Endothelial cell of umbilical vein (primary cell): ENCODE data around the gene RASAL2. TPM values are rescaled to one million over a fixed set of nuclear protein-coding genes. Genes with fewer than 3 reads are reported as not detected.
A peak's percentile ranks its signal among the peaks of the same experiment; 100 is the strongest.

Experiments
- BruUV-seq: library from RNA; stranded (reverse); fragments of 400-500 nt; replicated peaks from 2 replicates; lab custom pipeline; 2021; lab: Mats Ljungman, UMichigan
- CTCF ChIA-PET: fragments of 300-600, 350-600 bp; sonication (Branson Sonifier 250); formaldehyde crosslinking; loops from one replicate; lab custom pipeline; 2021; ENCODE audit warnings: antibody characterized with exemption, inconsistent platforms; lab: Charles Lee
- POLR2A ChIA-PET: fragments of 300-600, 350-600 bp; sonication (Branson Sonifier 250); formaldehyde crosslinking; loops from one replicate; lab custom pipeline; 2021; ENCODE audit warnings: antibody characterized with exemption, inconsistent platforms; lab: Charles Lee
- DNase-seq: peaks from one replicate; pipeline ENCODE4 v3.0.0-alpha.2; 2011; ENCODE audit warnings: low read depth, low spot score
- FAIRE-seq: peaks from 2 replicates; lab custom pipeline; 2011; peaks lifted over from hg19 to GRCh38; lab: Jason Lieb, UNC
- H2AFZ ChIP-seq: 2 replicates; pipeline ENCODE4 v1.6.0; 2012; ENCODE audit warnings: low read depth, low read length, control low read depth, inconsistent platforms
- H3K27ac ChIP-seq: 2 replicates; pipeline ENCODE4 v1.5.1; 2011; ENCODE audit warnings: low read depth, mild to moderate bottlenecking, control low read depth, low read length, moderate library complexity; ENCODE audit not compliant: insufficient read depth
- H3K27me3 ChIP-seq, 2 experiments: 2 replicates each; pipeline versions ENCODE4 v1.6.0 to v1.6.1; 2011; ENCODE audit warnings: low read length in 2 of 2, mixed read lengths in 1 of 2; ENCODE audit not compliant: control insufficient read depth in 2 of 2, insufficient read depth in 2 of 2
- H3K36me3 ChIP-seq, 2 experiments: 2 replicates in 1 of 2; 3 replicates in 1 of 2; pipeline ENCODE4 v1.5.1; 2011; ENCODE audit warnings: low read length in 2 of 2, mild to moderate bottlenecking in 1 of 2, moderate library complexity in 1 of 2; ENCODE audit not compliant: control insufficient read depth in 2 of 2, insufficient read depth in 2 of 2; ENCODE audit errors: extremely low read depth in 1 of 2
- H3K4me1 ChIP-seq: 3 replicates; pipeline ENCODE4 v1.5.1; 2011; ENCODE audit warnings: mild to moderate bottlenecking, low read length; ENCODE audit not compliant: control insufficient read depth, insufficient read depth; ENCODE audit errors: extremely low read depth
- H3K4me2 ChIP-seq: 2 replicates; pipeline ENCODE4 v1.6.1; 2011; ENCODE audit warnings: low read length, control low read depth, mixed read lengths; ENCODE audit not compliant: insufficient read depth
- H3K4me3 ChIP-seq, 3 experiments: fragments of 200-600 bp in 1 of 3; sonication (generic), shearing (Covaris generic) in 1 of 3; replicated peaks in 1 of 3; 2 replicates each; pipeline ENCODE4 v1.5.1; 2011 to 2016; ENCODE audit warnings: control low read depth in 3 of 3, low read length in 3 of 3, mild to moderate bottlenecking in 2 of 3, inconsistent platforms in 1 of 3, low read depth in 1 of 3, moderate library complexity in 1 of 3; ENCODE audit not compliant: insufficient read depth in 1 of 3
- H3K79me2 ChIP-seq: 2 replicates; pipeline ENCODE4 v1.6.0; 2012; ENCODE audit warnings: low read length, inconsistent platforms; ENCODE audit not compliant: control insufficient read depth, insufficient read depth
- H3K9ac ChIP-seq: replicated peaks from 2 replicates; pipeline ENCODE3; 2011; ENCODE audit warnings: low read length, control low read depth; ENCODE audit not compliant: insufficient read depth; ENCODE audit errors: extremely low read depth
- H3K9me1 ChIP-seq: replicated peaks from 3 replicates; pipeline ENCODE4 v1.6.0; 2011; ENCODE audit warnings: mild to moderate bottlenecking, low read length; ENCODE audit not compliant: control insufficient read depth, insufficient read depth; ENCODE audit errors: extremely low read depth
- H3K9me3 ChIP-seq: replicated peaks from 2 replicates; pipeline ENCODE4 v1.5.1; 2012; ENCODE audit warnings: low read length, inconsistent platforms; ENCODE audit not compliant: control insufficient read depth, insufficient read depth
- H4K20me1 ChIP-seq: replicated peaks from 2 replicates; pipeline ENCODE3; 2011; ENCODE audit warnings: mild to moderate bottlenecking, low read length; ENCODE audit not compliant: control insufficient read depth, insufficient read depth; ENCODE audit errors: extremely low read depth
- CTCF ChIP-seq, 2 donors: IDR thresholded peaks; 1 replicate in 1 of 2; 2 replicates in 1 of 2; pipeline ENCODE4 v1.5.1; 2011; ENCODE audit warnings: low read length in 2 of 2, mild to moderate bottlenecking in 2 of 2, moderate library complexity in 2 of 2, control low read depth in 1 of 2, inconsistent platforms in 1 of 2, low read depth in 1 of 2; ENCODE audit not compliant: insufficient read depth in 1 of 2; ENCODE audit errors: extremely low read depth in 1 of 2
- EZH2 ChIP-seq: IDR thresholded peaks from 2 replicates; pipeline ENCODE4 v1.6.1; 2012; ENCODE audit warnings: borderline replicate concordance, low read depth, mild to moderate bottlenecking, moderate library complexity, low read length, inconsistent platforms; ENCODE audit not compliant: severe bottlenecking
- FOS ChIP-seq: IDR thresholded peaks from 2 replicates; pipeline ENCODE4 v1.6.1; 2011; ENCODE audit warnings: mild to moderate bottlenecking, low read length, moderate library complexity, borderline replicate concordance; ENCODE audit not compliant: insufficient read depth
- GATA2 ChIP-seq: IDR thresholded peaks from 2 replicates; pipeline ENCODE4 v1.7.0; 2011; ENCODE audit warnings: low read depth, mild to moderate bottlenecking, moderate library complexity, mixed read lengths, low read length; ENCODE audit not compliant: insufficient read length, insufficient read depth
- JUN ChIP-seq: IDR thresholded peaks from 2 replicates; pipeline ENCODE4 v1.6.1; 2011; ENCODE audit warnings: borderline replicate concordance, low read depth; ENCODE audit not compliant: insufficient read length, insufficient read depth
- MAX ChIP-seq: IDR thresholded peaks from 2 replicates; pipeline ENCODE4 v1.6.1; 2011; ENCODE audit not compliant: insufficient read depth, insufficient read length
- MYC ChIP-seq: IDR thresholded peaks from one replicate; pipeline ENCODE4 v1.6.1; 2011; ENCODE audit warnings: mild to moderate bottlenecking, low read depth, low read length
- POLR2A ChIP-seq: IDR thresholded peaks from 2 replicates; pipeline ENCODE4 v1.6.1; 2012; ENCODE audit warnings: low read depth, mild to moderate bottlenecking, control low read depth, low read length
- POLR2AphosphoS5 ChIP-seq: IDR thresholded peaks from 2 replicates; pipeline ENCODE4 v1.6.1; 2012; ENCODE audit warnings: low read depth, mild to moderate bottlenecking, control low read depth, low read length, moderate library complexity; ENCODE audit not compliant: insufficient read depth
- dilution Hi-C: fragments of 300-500 bp; cut with MboI; formaldehyde crosslinking; loops from one replicate; pipeline ENCODE4 v1.15.0; 2019; ENCODE audit warnings: low sequenced_read_pairs; ENCODE audit not compliant: extremely low pct_ligation_motif_present
- intact Hi-C: fragments of 100-400 bp; cut with micrococcal nuclease; formaldehyde crosslinking; loops from one replicate; pipeline ENCODE4 v1.10.0; 2022
- polyA plus RNA-seq, 4 experiments: library from polyadenylated mRNA; depleted of rRNA in 3 of 4; stranded (reverse) in 3 of 4; unstranded in 1 of 4; fragments of >200 nt; gene quantifications; 2 replicates each; pipeline versions ENCODE4 v1.2.1 to v1.2.3, GENCODE V29; 2011 to 2012; ENCODE audit warnings: missing spikeins in 1 of 4
- total RNA-seq: library from RNA; stranded (reverse); gene quantifications from 2 replicates; pipeline ENCODE4 v1.2.3, GENCODE V29; 2021

RASAL2 gene
- total and polyA plus RNA-seq, 2 donors (not counting 3 experiments of a cell fraction or from before 2014, with no cell fraction given) = 12.5 to 15.5 TPM

DNA sequence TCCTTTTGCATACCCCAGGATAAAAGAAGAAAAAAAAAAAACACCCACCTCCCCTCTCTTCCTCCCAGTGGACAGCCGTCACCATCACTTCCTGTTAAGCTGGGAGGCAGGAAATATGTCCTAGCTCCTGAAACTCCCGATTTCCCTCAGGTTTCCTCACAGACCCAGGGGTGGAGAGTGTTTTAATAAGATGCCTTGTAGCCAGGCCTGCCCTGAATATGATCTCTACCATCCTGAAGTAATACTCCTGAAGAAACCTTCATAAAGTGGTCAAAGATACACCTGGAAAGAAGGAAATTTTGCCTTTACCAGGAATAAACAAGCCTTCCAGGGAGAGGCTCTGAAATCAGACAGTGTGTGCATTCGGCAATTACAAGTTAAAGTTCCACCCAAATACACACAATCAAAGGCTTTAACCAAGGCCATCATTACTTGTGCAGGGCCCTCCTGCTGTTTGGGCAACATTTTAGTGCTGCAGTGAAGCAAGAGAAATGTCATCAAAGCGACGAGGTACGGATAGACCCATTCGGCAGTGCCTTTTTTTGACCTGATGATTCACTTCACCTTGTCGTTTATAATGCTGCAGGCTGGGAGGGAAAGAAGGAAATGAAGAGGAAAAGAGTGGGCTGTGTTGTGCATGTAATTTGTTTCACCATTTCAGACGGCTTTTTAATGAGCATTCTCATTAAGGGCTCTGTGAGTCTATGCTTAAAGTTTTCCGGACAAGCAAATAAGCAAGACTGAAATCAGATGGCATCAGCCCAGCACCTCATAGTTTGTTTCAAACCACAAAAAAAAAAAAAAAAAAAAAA, 41.0 kb upstream of the RASAL2 start:
- H3K27ac ChIP-seq = peak overlapping the region; percentile 66
- H2AFZ ChIP-seq = peak overlapping the region; percentile 93
- no peaks in the 10 kb centered on the region for H3K27me3 ChIP-seq
- TF ChIP-seq MYC = no peak
- no peak for TF ChIP-seq POLR2AphosphoS5
- no peak for TF ChIP-seq GATA2
- no peak for TF ChIP-seq MAX
- peak; percentile 38 for TF ChIP-seq FOS
- no peak for TF ChIP-seq EZH2
- TF ChIP-seq CTCF (IDR thresholded peaks at IDR 0.05; ENCODE audit: extremely low read depth in 1 of 2, insufficient read depth in 1 of 2, low read depth in 1 of 2, low read length in 2 of 2) = no peak
- TF ChIP-seq POLR2A = no peak
- peak; percentile 4 for TF ChIP-seq JUN
- no peaks in the 10 kb centered on the region for H3K36me3 ChIP-seq
- BruUV-seq = no TSS peak
- no peaks in the 10 kb centered on the region for H3K79me2 ChIP-seq
- dilution Hi-C loops = no loop called here
- no peak overlapping the region for H3K9ac ChIP-seq
- ChIA-PET POLR2A (no interaction called here), CTCF (interaction anchor here (0.7 to 4.9 kb wide), 7 partner anchors 8 to 292 kb away, joined by 3 to 43 read pairs (median 4); no protein-coding TSS in a partner anchor)
- peak; percentile 48 for DNase-seq
- H3K4me2 ChIP-seq = peak overlapping the region; percentile 58
- peak; percentile 78 for FAIRE-seq
- no peaks in the 10 kb centered on the region for H4K20me1 ChIP-seq
- peaks cover 43% of the 10 kb centered on the region for H3K4me1 ChIP-seq
- no peaks in the 10 kb centered on the region for H3K9me3 ChIP-seq
- intact Hi-C loops = loop anchor here (1.0 to 5.0 kb wide), 3 partner anchors 16 to 139 kb away; no protein-coding TSS in a partner anchor
- H3K9me1 ChIP-seq = no peaks in the 10 kb centered on the region
- H3K4me3 ChIP-seq = no peak overlapping the region
